HL-60 (cell line): Measurements from ENCODE around the gene GTF2IRD1.
A peak's percentile ranks its signal among the peaks of the same experiment; 100 is the strongest.

ENCODE experiments used
- DNase-seq, 2 experiments: peaks; one replicate each; pipeline ENCODE4 v3.0.0-alpha.2; 2010 to 2020; ENCODE audit warnings: low read depth in 1 of 2, low spot score in 1 of 2
- H3K27ac ChIP-seq: fragments of 250-450 bp; sonication (Bioruptor Pico); replicated peaks from 2 replicates; pipeline ENCODE4 v1.5.1; 2020; ENCODE audit warnings: mild to moderate bottlenecking, moderate library complexity
- H3K27me3 ChIP-seq: fragments of 250-450 bp; sonication (Bioruptor Pico); 2 replicates; pipeline ENCODE4 v1.5.1; 2021; ENCODE audit warnings: mild to moderate bottlenecking, moderate library complexity; ENCODE audit not compliant: insufficient read depth, poor library complexity, severe bottlenecking
- H3K4me3 ChIP-seq: replicated peaks from 2 replicates; pipeline ENCODE4 v1.5.1; 2011; ENCODE audit warnings: mild to moderate bottlenecking, control low read depth, low read length; ENCODE audit not compliant: insufficient read depth
- GABPA ChIP-seq: IDR thresholded peaks from 2 replicates; pipeline ENCODE4 v1.6.1; 2012; ENCODE audit warnings: low read depth
- POLR2AphosphoS5 ChIP-seq: IDR thresholded peaks from 2 replicates; pipeline ENCODE4 v1.6.1; 2012; ENCODE audit warnings: low read depth
- SPI1 ChIP-seq: IDR thresholded peaks from 2 replicates; pipeline ENCODE4 v1.6.1; 2012; ENCODE audit warnings: low read depth, mild to moderate bottlenecking, borderline replicate concordance
- TF ChIP-seq, protein P1 (sequence below): IDR thresholded peaks from one replicate; pipeline ENCODE4 v1.5.1; 2011; ENCODE audit warnings: low read length, control low read depth, inconsistent platforms; ENCODE audit not compliant: insufficient read depth
- TF ChIP-seq, protein P2 (sequence below): IDR thresholded peaks from 2 replicates; pipeline ENCODE4 v1.6.1; 2012; ENCODE audit warnings: low read depth; ENCODE audit not compliant: insufficient replicate concordance

GTF2IRD1 gene

GRCh38 chr7:74612015-74612829 lies 158.5 kb downstream of the GTF2IRD1 start:
- peak in 1 of 2 experiments; percentile 23 for DNase-seq
- TF ChIP-seq, protein P1, sequence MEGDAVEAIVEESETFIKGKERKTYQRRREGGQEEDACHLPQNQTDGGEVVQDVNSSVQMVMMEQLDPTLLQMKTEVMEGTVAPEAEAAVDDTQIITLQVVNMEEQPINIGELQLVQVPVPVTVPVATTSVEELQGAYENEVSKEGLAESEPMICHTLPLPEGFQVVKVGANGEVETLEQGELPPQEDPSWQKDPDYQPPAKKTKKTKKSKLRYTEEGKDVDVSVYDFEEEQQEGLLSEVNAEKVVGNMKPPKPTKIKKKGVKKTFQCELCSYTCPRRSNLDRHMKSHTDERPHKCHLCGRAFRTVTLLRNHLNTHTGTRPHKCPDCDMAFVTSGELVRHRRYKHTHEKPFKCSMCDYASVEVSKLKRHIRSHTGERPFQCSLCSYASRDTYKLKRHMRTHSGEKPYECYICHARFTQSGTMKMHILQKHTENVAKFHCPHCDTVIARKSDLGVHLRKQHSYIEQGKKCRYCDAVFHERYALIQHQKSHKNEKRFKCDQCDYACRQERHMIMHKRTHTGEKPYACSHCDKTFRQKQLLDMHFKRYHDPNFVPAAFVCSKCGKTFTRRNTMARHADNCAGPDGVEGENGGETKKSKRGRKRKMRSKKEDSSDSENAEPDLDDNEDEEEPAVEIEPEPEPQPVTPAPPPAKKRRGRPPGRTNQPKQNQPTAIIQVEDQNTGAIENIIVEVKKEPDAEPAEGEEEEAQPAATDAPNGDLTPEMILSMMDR, result no peak
- TF ChIP-seq POLR2AphosphoS5 (no peak), SPI1 (no peak), GABPA (no peak)
- TF ChIP-seq, protein P2, sequence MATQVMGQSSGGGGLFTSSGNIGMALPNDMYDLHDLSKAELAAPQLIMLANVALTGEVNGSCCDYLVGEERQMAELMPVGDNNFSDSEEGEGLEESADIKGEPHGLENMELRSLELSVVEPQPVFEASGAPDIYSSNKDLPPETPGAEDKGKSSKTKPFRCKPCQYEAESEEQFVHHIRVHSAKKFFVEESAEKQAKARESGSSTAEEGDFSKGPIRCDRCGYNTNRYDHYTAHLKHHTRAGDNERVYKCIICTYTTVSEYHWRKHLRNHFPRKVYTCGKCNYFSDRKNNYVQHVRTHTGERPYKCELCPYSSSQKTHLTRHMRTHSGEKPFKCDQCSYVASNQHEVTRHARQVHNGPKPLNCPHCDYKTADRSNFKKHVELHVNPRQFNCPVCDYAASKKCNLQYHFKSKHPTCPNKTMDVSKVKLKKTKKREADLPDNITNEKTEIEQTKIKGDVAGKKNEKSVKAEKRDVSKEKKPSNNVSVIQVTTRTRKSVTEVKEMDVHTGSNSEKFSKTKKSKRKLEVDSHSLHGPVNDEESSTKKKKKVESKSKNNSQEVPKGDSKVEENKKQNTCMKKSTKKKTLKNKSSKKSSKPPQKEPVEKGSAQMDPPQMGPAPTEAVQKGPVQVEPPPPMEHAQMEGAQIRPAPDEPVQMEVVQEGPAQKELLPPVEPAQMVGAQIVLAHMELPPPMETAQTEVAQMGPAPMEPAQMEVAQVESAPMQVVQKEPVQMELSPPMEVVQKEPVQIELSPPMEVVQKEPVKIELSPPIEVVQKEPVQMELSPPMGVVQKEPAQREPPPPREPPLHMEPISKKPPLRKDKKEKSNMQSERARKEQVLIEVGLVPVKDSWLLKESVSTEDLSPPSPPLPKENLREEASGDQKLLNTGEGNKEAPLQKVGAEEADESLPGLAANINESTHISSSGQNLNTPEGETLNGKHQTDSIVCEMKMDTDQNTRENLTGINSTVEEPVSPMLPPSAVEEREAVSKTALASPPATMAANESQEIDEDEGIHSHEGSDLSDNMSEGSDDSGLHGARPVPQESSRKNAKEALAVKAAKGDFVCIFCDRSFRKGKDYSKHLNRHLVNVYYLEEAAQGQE, result no peak
- Histone ChIP-seq H3K27me3 (no peaks in the 10 kb centered on the region), H3K4me3 (no peak overlapping the region), H3K27ac (no peak overlapping the region)

- TF ChIP-seq, protein P2, result no peak
- TF ChIP-seq, protein P1, result no peak
- TF ChIP-seq SPI1 (no peak), GABPA (no peak), POLR2AphosphoS5 (no peak)
- DNase-seq, result no peak
- Histone ChIP-seq H3K4me3 (no peak overlapping the region), H3K27ac (no peak overlapping the region; the same call in 1 of the 2 replicates), H3K27me3 (no peaks in the 10 kb centered on the region)
These were observed 162.5 kb downstream of the GTF2IRD1 start for GRCh38 chr7:74615933-74616780.

GRCh38 chr7:74617180-74617744 lies 163.6 kb downstream of the GTF2IRD1 start:
- Histone ChIP-seq H3K27ac (peak overlapping the region; percentile 83), H3K4me3 (no peak overlapping the region), H3K27me3 (no peaks in the 10 kb centered on the region)
- peak; percentile 77; the same call in 1 of the 2 replicates for TF ChIP-seq POLR2AphosphoS5
- peak; percentile 96 for TF ChIP-seq SPI1
- TF ChIP-seq, protein P1, result no peak
- DNase-seq, result peak in 1 of 2 experiments; percentile 93
